IMR-90 (cell line): ENCODE data around the gene FAF1. TPM values are rescaled to one million over a fixed set of nuclear protein-coding genes. Genes with fewer than 3 reads are reported as not detected.
"Not testable (repeated sequence)": the region's sequence is repeated elsewhere in the genome, so short reads cannot be mapped to it uniquely, and the experiment has no call there.

ENCODE experiments used
- ATAC-seq: fragments of 200-7000 bp; cut with Tn5 transposase; 2 replicates; pipeline ENCODE4 v1.9.1; 2020; ENCODE audit warnings: low read depth, mild to moderate bottlenecking, moderate library complexity
- BruUV-seq: library from RNA; stranded (reverse); fragments of 400-500 nt; replicated peaks from 2 replicates; lab custom pipeline; 2021; lab: Mats Ljungman, UMichigan
- CTCF ChIA-PET: fragments of 300-600 bp; formaldehyde crosslinking; extraction: SDS; loops from one replicate; lab custom pipeline; 2021; ENCODE audit warnings: antibody characterized with exemption; lab: Yijun Ruan, JAX
- POLR2A ChIA-PET: fragments of 300-600 bp; sonication (Branson Sonifier 250); formaldehyde crosslinking; loops from one replicate; lab custom pipeline; 2022; ENCODE audit warnings: antibody characterized with exemption; ENCODE audit not compliant: unreplicated experiment; lab: Charles Lee
- DNase-seq: peaks from one replicate; pipeline ENCODE4 v3.0.0; 2013
- H2AFZ ChIP-seq: replicated peaks from 2 replicates; pipeline ENCODE3; 2013; ENCODE audit warnings: low read length, mild to moderate bottlenecking; ENCODE audit not compliant: poor library complexity
- H2AK5ac ChIP-seq: 2 replicates; pipeline ENCODE4 v1.6.1; 2013; ENCODE audit warnings: low read depth, low read length, inconsistent platforms
- H2AK9ac ChIP-seq: replicated peaks from 2 replicates; pipeline ENCODE3; 2013; ENCODE audit warnings: mild to moderate bottlenecking, low read depth, low read length, moderate library complexity; ENCODE audit not compliant: poor library complexity
- H2BK120ac ChIP-seq: 2 replicates; pipeline ENCODE4 v1.6.1; 2013; ENCODE audit warnings: low read depth, low read length, inconsistent platforms
- H2BK15ac ChIP-seq: 3 replicates; pipeline ENCODE4 v1.6.1; 2013; ENCODE audit warnings: low read depth, low read length, inconsistent platforms
- H2BK20ac ChIP-seq: 2 replicates; pipeline ENCODE4 v1.6.1; 2013; ENCODE audit warnings: low read depth, mild to moderate bottlenecking, inconsistent platforms, low read length, moderate library complexity
- H2BK5ac ChIP-seq: 2 replicates; pipeline ENCODE4 v1.6.1; 2013; ENCODE audit warnings: mild to moderate bottlenecking, low read depth, low read length, inconsistent platforms; ENCODE audit not compliant: poor library complexity, severe bottlenecking
- H3K14ac ChIP-seq: replicated peaks from 2 replicates; pipeline ENCODE4 v1.6.1; 2013; ENCODE audit warnings: low read depth, low read length, inconsistent platforms
- H3K18ac ChIP-seq: 2 replicates; pipeline ENCODE4 v1.6.1; 2013; ENCODE audit warnings: low read depth, low read length, control low read depth
- H3K23ac ChIP-seq: 2 replicates; pipeline ENCODE4 v1.6.1; 2013; ENCODE audit warnings: low read depth, low read length, inconsistent platforms
- H3K27ac ChIP-seq: 2 replicates; pipeline ENCODE4 v1.5.1; 2013; ENCODE audit warnings: mild to moderate bottlenecking, control low read depth, low read length; ENCODE audit not compliant: insufficient read depth
- H3K27me3 ChIP-seq: 2 replicates; pipeline ENCODE4 v1.6.1; 2013; ENCODE audit warnings: low read length; ENCODE audit not compliant: control insufficient read depth, insufficient read depth
- H3K36me3 ChIP-seq: 2 replicates; pipeline ENCODE4 v1.6.1; 2013; ENCODE audit warnings: low read length, mixed read lengths; ENCODE audit not compliant: control insufficient read depth, insufficient read depth
- H3K4ac ChIP-seq: 2 replicates; pipeline ENCODE4 v1.6.1; 2013; ENCODE audit warnings: low read depth, low read length, inconsistent platforms
- H3K4me1 ChIP-seq: 2 replicates; pipeline ENCODE4 v1.6.1; 2013; ENCODE audit warnings: low read length, mixed read lengths; ENCODE audit not compliant: control insufficient read depth, insufficient read depth
- H3K4me2 ChIP-seq: 2 replicates; pipeline ENCODE4 v1.6.1; 2013; ENCODE audit warnings: low read depth, mild to moderate bottlenecking, control low read depth, low read length, moderate library complexity
- H3K4me3 ChIP-seq: 2 replicates; pipeline ENCODE4 v1.5.1; 2013; ENCODE audit warnings: low read depth, mild to moderate bottlenecking, control low read depth, low read length, moderate library complexity; ENCODE audit not compliant: insufficient read depth
- H3K56ac ChIP-seq: 2 replicates; pipeline ENCODE4 v1.6.1; 2013; ENCODE audit warnings: low read length, inconsistent platforms; ENCODE audit not compliant: insufficient read depth; ENCODE audit errors: extremely low read depth
- H3K79me1 ChIP-seq, 2 experiments: 2 replicates each; pipeline ENCODE4 v1.6.1; 2013; ENCODE audit warnings: low read length in 2 of 2, inconsistent platforms in 1 of 2, low read depth in 1 of 2
- H3K9ac ChIP-seq: 2 replicates; pipeline ENCODE4 v1.6.1; 2013; ENCODE audit warnings: low read depth, low read length, control low read depth
- H3K9me1 ChIP-seq: 2 replicates; pipeline ENCODE4 v1.6.1; 2013; ENCODE audit warnings: low read length, inconsistent platforms; ENCODE audit not compliant: insufficient read depth
- H3K9me3 ChIP-seq: 2 replicates; pipeline ENCODE4 v1.6.1; 2013; ENCODE audit warnings: low read length; ENCODE audit not compliant: control insufficient read depth, insufficient read depth
- H4K20me1 ChIP-seq: 2 replicates; pipeline ENCODE4 v1.6.1; 2013; ENCODE audit warnings: low read length, inconsistent platforms; ENCODE audit not compliant: insufficient read depth
- H4K5ac ChIP-seq: 2 replicates; pipeline ENCODE4 v1.6.1; 2013; ENCODE audit warnings: mild to moderate bottlenecking, low read depth, low read length, control low read depth
- H4K8ac ChIP-seq, 2 experiments: 2 replicates each; pipeline ENCODE4 v1.6.1; 2013; ENCODE audit warnings: low read depth in 2 of 2, low read length in 2 of 2, control low read depth in 1 of 2, inconsistent platforms in 1 of 2
- H4K91ac ChIP-seq: 2 replicates; pipeline ENCODE4 v1.6.1; 2013; ENCODE audit warnings: low read depth, low read length, inconsistent platforms; ENCODE audit not compliant: insufficient read depth
- CEBPB ChIP-seq: IDR thresholded peaks from 2 replicates; pipeline ENCODE4 v1.6.1; 2012; ENCODE audit warnings: low read depth, low read length, improper control_type of control experiment
- MAZ ChIP-seq: IDR thresholded peaks from 2 replicates; pipeline ENCODE4 v1.6.1; 2012; ENCODE audit warnings: low read depth, mild to moderate bottlenecking, low read length, improper control_type of control experiment, moderate library complexity, borderline replicate concordance
- MXI1 ChIP-seq: IDR thresholded peaks from 2 replicates; pipeline ENCODE4 v1.6.1; 2012; ENCODE audit warnings: low read depth, mild to moderate bottlenecking, low read length, moderate library complexity, borderline replicate concordance
- RAD21 ChIP-seq: IDR thresholded peaks from 2 replicates; pipeline ENCODE4 v1.6.1; 2012; ENCODE audit warnings: low read length, improper control_type of control experiment
- RFX5 ChIP-seq: IDR thresholded peaks from 2 replicates; pipeline ENCODE4 v1.8.0; 2012; ENCODE audit warnings: low read depth, mild to moderate bottlenecking, low read length, moderate library complexity
- SMC3 ChIP-seq: fragments of 150-350 bp; IDR thresholded peaks from 2 replicates; pipeline ENCODE4 v1.6.1; 2016; ENCODE audit warnings: low read depth, mild to moderate bottlenecking, antibody characterized with exemption, low read length, moderate library complexity
- WGBS, 2 experiments: methylation state at CpG; one replicate each; pipeline versions ENCODE4 v1.1.5 to v1.1.7; 2013; ENCODE audit warnings: missing lambda C conversion rate in 2 of 2; ENCODE audit not compliant: insufficient read length in 1 of 2; ENCODE audit errors: extremely low coverage in 2 of 2; 5-methylcytosine and 5-hydroxymethylcytosine counted together
- dilution Hi-C: fragments of 300-500 bp; cut with HindIII; formaldehyde crosslinking; loops from one replicate; pipeline ENCODE4 v1.14.3; 2018; ENCODE audit warnings: low sequenced_read_pairs; ENCODE audit not compliant: unreplicated experiment
- in situ Hi-C: fragments of 300-500 bp; cut with MboI; formaldehyde crosslinking; loops from 3 replicates; pipeline ENCODE4 v1.14.3; 2019; ENCODE audit warnings: low sequenced_read_pairs, inconsistent platforms, mixed read lengths
- intact Hi-C: fragments of 100-400 bp; cut with micrococcal nuclease; formaldehyde crosslinking; loops from 2 replicates; pipeline ENCODE4 v1.10.0; 2022
- polyA plus RNA-seq, 3 experiments: library from polyadenylated mRNA; depleted of rRNA; stranded (reverse); fragments of >200 nt; gene quantifications; 2 replicates each; pipeline ENCODE4 v1.2.3, GENCODE V29; 2012; ENCODE audit warnings: low replicate concordance in 1 of 3
- total RNA-seq: library from RNA; depleted of rRNA; stranded (reverse); fragments of >200 nt; gene quantifications from 2 replicates; pipeline ENCODE4 v1.2.3, GENCODE V29; 2012

Gene FAF1
- total and polyA plus RNA-seq, 2 of the 4 experiments (the other 2 are of a cell fraction): 18.8 to 72.9 TPM

GRCh38 chr1:50766688-50767087 is 193.4 kb downstream of the FAF1 start:
- ChIA-PET POLR2A (no interaction called here), CTCF (interaction anchor here (0.7 kb wide), 1 partner anchor 424 kb away, joined by 5 read pairs; no protein-coding TSS in a partner anchor)
- Histone ChIP-seq H4K8ac (no peak overlapping the region), H2BK15ac (no peak overlapping the region), H3K4ac (no peak overlapping the region), H2AFZ (no peak overlapping the region), H2BK20ac (no peak overlapping the region), H3K23ac (no peak overlapping the region), H3K27ac (no peak overlapping the region), H2AK5ac (no peak overlapping the region), H4K5ac (no peak overlapping the region), H3K4me3 (no peak overlapping the region), H3K9me1 (no peaks in the 10 kb centered on the region), H3K27me3 (no peaks in the 10 kb centered on the region), H3K4me2 (no peak overlapping the region), H3K9me3 (no peaks in the 10 kb centered on the region), H2AK9ac (no peak overlapping the region), H3K56ac (no peak overlapping the region), H3K36me3 (no peaks in the 10 kb centered on the region), H2BK120ac (no peak overlapping the region), H3K79me1 (peaks cover 3 to 13% of the 10 kb centered on the region in 2 experiments; a peak in 3 of 4 replicates), H4K91ac (no peak overlapping the region), H4K20me1 (no peaks in the 10 kb centered on the region), H3K14ac (no peak overlapping the region), H3K4me1 (no peaks in the 10 kb centered on the region), H3K9ac (no peak overlapping the region), H2BK5ac (no peak overlapping the region), H3K18ac (no peak overlapping the region)
- DNase-seq (no peak), ATAC-seq (no peak)
- BruUV-seq: no TSS peak
- in situ Hi-C loops (no loop called here), dilution Hi-C loops (no loop called here), intact Hi-C loops (no loop called here)
- TF ChIP-seq MAZ: no peak
- TF ChIP-seq RFX5: no peak
- no peak for TF ChIP-seq MXI1
- TF ChIP-seq SMC3: no peak
- TF ChIP-seq CEBPB: no peak
- TF ChIP-seq RAD21: no peak

GRCh38 chr1:50756543-50756942 is 203.5 kb downstream of the FAF1 start:
- H4K5ac ChIP-seq, H2BK5ac ChIP-seq, H2AK5ac ChIP-seq, H4K91ac ChIP-seq, POLR2A ChIA-PET, H3K27ac ChIP-seq, BruUV-seq, H3K14ac ChIP-seq, H3K4me1 ChIP-seq, H2BK20ac ChIP-seq, intact Hi-C loops, H2BK15ac ChIP-seq, DNase-seq, H3K79me1 ChIP-seq, H3K23ac ChIP-seq, H2AK9ac ChIP-seq, H3K36me3 ChIP-seq, H3K18ac ChIP-seq, in situ Hi-C loops, H4K8ac ChIP-seq, CTCF ChIA-PET, dilution Hi-C loops, H3K9me3 ChIP-seq, H2AFZ ChIP-seq, ATAC-seq, H3K4ac ChIP-seq, H3K9me1 ChIP-seq, H3K56ac ChIP-seq, H3K4me3 ChIP-seq, H2BK120ac ChIP-seq, H3K4me2 ChIP-seq, H3K27me3 ChIP-seq, H4K20me1 ChIP-seq, H3K9ac ChIP-seq: not testable (repeated sequence)
- 100% methylated on average over 1 of the region's 3 CpGs; no CpG with 5 or more reads in 1 of the 2 experiments for WGBS, 2 experiments
